ENCODE measurements around the gene CDK11A. TPM values are rescaled to one million over a fixed set of nuclear protein-coding genes. Genes with fewer than 3 reads are reported as not detected.

CDK11A gene
- 9.6 and 12.7 TPM in 2 replicates for total RNA-seq

GRCh38 chr1:1724035-1724864 is at the start of gene CDK11A:
Gene CDK11A, minus strand, starts transcription at chr1:1724357. Its CDS starts 1,539 bp downstream, at chr1:1722818.

GRCh38 chr1:1692714-1693647 is 31.2 kb downstream of the CDK11A start, which contains the start of gene SLC35E2B:
Gene SLC35E2B, minus strand, starts transcription at chr1:1692795. Its CDS starts 16,096 bp downstream, at chr1:1676699.

GRCh38 chr1:1658583-1659549 is 65.3 kb downstream of the CDK11A start, which contains the start of gene CDK11B:
Gene CDK11B, minus strand, starts transcription at chr1:1659004. Its CDS starts 1,519 bp downstream, at chr1:1657485.

Other genes with a start within 250 kb of the CDK11A start
- gene ATAD3A, start 212.2 kb downstream of the CDK11A start, total RNA-seq, result 18.5 and 34.0 TPM in 2 replicates
- gene TMEM240, start 183.7 kb downstream of the CDK11A start, total RNA-seq, result 0.34 and 0.71 TPM in 2 replicates
- gene SSU72, start 149.5 kb downstream of the CDK11A start, total RNA-seq, result 69.4 and 83.5 TPM in 2 replicates
- gene FNDC10, start 124.2 kb downstream of the CDK11A start, total RNA-seq, result 0.34 and 2.5 TPM in 2 replicates
- gene MIB2, start 108.9 kb downstream of the CDK11A start, total RNA-seq, result 68.6 and 97.4 TPM in 2 replicates
- gene MMP23B, start 92.2 kb downstream of the CDK11A start, total RNA-seq, result 0.34 and 1.1 TPM in 2 replicates
- gene CDK11B, start 65.4 kb downstream of the CDK11A start, total RNA-seq, result 8.5 and 12.8 TPM in 2 replicates
- gene SLC35E2B, start 31.6 kb downstream of the CDK11A start, total RNA-seq, result 16.1 and 41.5 TPM in 2 replicates
- 34.9 and 55.6 TPM in 2 replicates for gene NADK, start 54.1 kb upstream of the CDK11A start, total RNA-seq
- gene GNB1, start 166.7 kb upstream of the CDK11A start, total RNA-seq, result 106 and 203 TPM in 2 replicates
- under 0.01 and 0.93 TPM in 2 replicates for gene CALML6, start 190.9 kb upstream of the CDK11A start, total RNA-seq
- gene TMEM52, start 194.9 kb upstream of the CDK11A start, total RNA-seq, result 1.4 and 2.9 TPM in 2 replicates

Data from nasal cavity respiratory epithelium epithelial cell of viscerocranial mucosa (primary cell).